CD4-positive, alpha-beta T cell (primary cell): ENCODE data around the gene ADGRA1. TPM values are rescaled to one million over a fixed set of nuclear protein-coding genes. Genes with fewer than 3 reads are reported as not detected.
A peak's percentile ranks its signal among the peaks of the same experiment; 100 is the strongest.

Source experiments
- ATAC-seq: fragments of 200-7000 bp; cut with Tn5 transposase; one replicate; pipeline ENCODE4 v1.10.0; 2022; ENCODE audit warnings: mild to moderate bottlenecking; ENCODE audit not compliant: poor library complexity
- CTCF ChIA-PET: fragments of 350-600 bp; sonication (Branson Sonifier 250); formaldehyde crosslinking; loops from one replicate; lab custom pipeline; 2021; ENCODE audit warnings: antibody characterized with exemption, inconsistent platforms; lab: Charles Lee
- POLR2A ChIA-PET: fragments of 350-600 bp; sonication (Branson Sonifier 250); formaldehyde crosslinking; loops from one replicate; lab custom pipeline; 2021; ENCODE audit warnings: antibody characterized with exemption, inconsistent platforms; lab: Charles Lee
- DNase-seq, 14 experiments: peaks; one replicate each; pipeline ENCODE4 v3.0.0-alpha.2; 2013 to 2020; ENCODE audit warnings: mixed read lengths in 2 of 14
- H3K27ac ChIP-seq, 2 donors: one replicate each; pipeline versions ENCODE4 v1.5.1 to v1.7.0; 2013; ENCODE audit warnings: low read length in 2 of 2, low read depth in 1 of 2, mild to moderate bottlenecking in 1 of 2
- H3K27me3 ChIP-seq, 2 experiments: 1 replicate in 1 of 2; 2 replicates in 1 of 2; pipeline versions ENCODE4 v1.6.1 to v1.7.0; 2013; ENCODE audit warnings: low read length in 2 of 2, control low read depth in 1 of 2, mild to moderate bottlenecking in 1 of 2, moderate library complexity in 1 of 2; ENCODE audit not compliant: insufficient read depth in 2 of 2, control insufficient read depth in 1 of 2
- H3K36me3 ChIP-seq: one replicate; pipeline ENCODE4 v1.6.1; 2013; ENCODE audit warnings: low read length, control low read depth; ENCODE audit not compliant: insufficient read depth
- H3K4me1 ChIP-seq: one replicate; pipeline ENCODE4 v1.6.1; 2013; ENCODE audit warnings: low read length, control low read depth; ENCODE audit not compliant: insufficient read depth
- H3K4me3 ChIP-seq: one replicate; pipeline ENCODE4 v1.5.1; 2013; ENCODE audit warnings: mild to moderate bottlenecking, low read length, moderate library complexity
- H3K9me3 ChIP-seq, 2 experiments: 1 replicate in 1 of 2; 2 replicates in 1 of 2; pipeline versions ENCODE4 v1.6.1 to v1.7.0; 2013; ENCODE audit warnings: low read length in 2 of 2, mild to moderate bottlenecking in 2 of 2, control low read depth in 1 of 2, moderate library complexity in 1 of 2; ENCODE audit not compliant: control insufficient read depth in 1 of 2, insufficient read depth in 1 of 2
- H3K27ac Mint-ChIP-seq: one replicate; pipeline ENCODE4 v1.8.0; 2020; ENCODE audit warnings: mixed read lengths
- H3K27me3 Mint-ChIP-seq: one replicate; pipeline ENCODE4 v1.8.0; 2021; ENCODE audit warnings: mixed read lengths
- H3K36me3 Mint-ChIP-seq: one replicate; pipeline ENCODE4 v1.8.0; 2021; ENCODE audit warnings: low read depth, mixed read lengths
- H3K4me1 Mint-ChIP-seq: one replicate; pipeline ENCODE4 v1.8.0; 2021; ENCODE audit warnings: low read depth, mixed read lengths
- H3K4me3 Mint-ChIP-seq: one replicate; pipeline ENCODE4 v1.8.0; 2020; ENCODE audit warnings: mild to moderate bottlenecking, mixed read lengths
- H3K9me3 Mint-ChIP-seq: one replicate; pipeline ENCODE4 v1.8.0; 2020; ENCODE audit warnings: mixed read lengths
- CTCF ChIP-seq: fragments of 200-600 bp; IDR thresholded peaks from one replicate; pipeline ENCODE4 v1.8.0; 2022; ENCODE audit warnings: antibody characterized with exemption, mild to moderate bottlenecking
- intact Hi-C, 2 experiments: fragments of 100-400 bp; cut with DNase I in 1 of 2; cut with micrococcal nuclease in 1 of 2; formaldehyde crosslinking; loops; one replicate each; pipeline versions ENCODE4 v1.15.1 to v1.9.0; 2023 to 2025; cut with DNase I, micrococcal nuclease
- total RNA-seq, 174 experiments: library from RNA in 2 of 174; stranded (reverse) in 2 of 174; gene quantifications; one replicate each; pipeline ENCODE4 v1.2.3 and lab custom pipeline; 2021 to 2026

The ADGRA1 gene
- total RNA-seq, 2 experiments from 2014 or later: not detected

- Mint-ChIP-seq H3K27ac (no peak overlapping the region), H3K27me3 (peaks cover 1% of the 10 kb centered on the region), H3K9me3 (no peaks in the 10 kb centered on the region), H3K4me1 (no peaks in the 10 kb centered on the region), H3K36me3 (no peaks in the 10 kb centered on the region), H3K4me3 (no peak overlapping the region)
- ChIA-PET POLR2A (no interaction called here), CTCF (no interaction called here)
- Histone ChIP-seq H3K4me1 (no peaks in the 10 kb centered on the region), H3K9me3 (peaks cover 0 to 37% of the 10 kb centered on the region in 2 experiments), H3K4me3 (no peak overlapping the region), H3K27me3 (peaks cover 0 to 3% of the 10 kb centered on the region in 2 experiments), H3K27ac (no peak overlapping the region), H3K36me3 (no peaks in the 10 kb centered on the region)
- TF ChIP-seq CTCF: no peak
- peak in 2 of 14 experiments; percentile 6 to 30 for DNase-seq
- ATAC-seq: no peak
- intact Hi-C loops: no loop called here
Measured at GRCh38 chr10:133131053-133131452, 43.3 kb downstream of the ADGRA1 start.

DNA sequence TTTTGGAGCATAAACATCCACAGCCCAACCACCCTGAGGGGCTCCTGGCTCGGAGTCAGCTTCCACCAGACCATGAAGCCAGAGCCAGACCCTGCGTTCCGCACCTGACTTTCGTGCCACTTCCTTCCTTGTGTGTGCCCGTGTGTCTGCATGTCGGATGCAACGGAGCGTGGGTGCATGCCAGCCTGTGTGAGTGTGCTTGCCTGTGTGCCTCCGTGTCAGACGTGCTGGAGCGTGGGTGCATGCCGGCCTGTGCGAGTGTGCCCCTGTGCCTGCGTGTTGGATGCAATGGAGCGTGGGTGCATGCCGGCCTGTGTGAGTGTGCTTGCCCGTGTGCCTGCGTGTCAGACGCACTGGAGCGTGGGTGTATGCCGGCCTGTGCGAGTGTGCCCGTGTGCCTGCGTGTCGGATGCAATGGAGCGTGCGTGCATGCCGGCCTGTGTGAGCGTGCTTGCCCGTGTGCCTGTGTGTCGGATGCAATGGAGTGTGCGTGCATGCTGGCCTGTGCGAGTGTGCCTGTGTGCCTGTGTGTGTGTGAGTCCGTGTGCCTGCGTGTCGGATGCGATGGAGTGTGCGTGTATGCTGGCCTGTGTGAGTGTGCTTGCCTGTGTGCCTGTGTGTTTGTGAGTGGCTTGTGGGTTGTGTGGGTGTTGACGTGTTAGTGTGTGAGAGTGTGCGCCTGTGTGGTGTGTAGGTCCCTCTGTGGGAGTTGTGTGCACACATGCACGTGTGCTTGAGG is 44.2 kb downstream of the ADGRA1 start:
- H3K4me1 Mint-ChIP-seq: no peaks in the 10 kb centered on the region
- POLR2A ChIA-PET: no interaction called here
- CTCF ChIA-PET: no interaction called here

DNA sequence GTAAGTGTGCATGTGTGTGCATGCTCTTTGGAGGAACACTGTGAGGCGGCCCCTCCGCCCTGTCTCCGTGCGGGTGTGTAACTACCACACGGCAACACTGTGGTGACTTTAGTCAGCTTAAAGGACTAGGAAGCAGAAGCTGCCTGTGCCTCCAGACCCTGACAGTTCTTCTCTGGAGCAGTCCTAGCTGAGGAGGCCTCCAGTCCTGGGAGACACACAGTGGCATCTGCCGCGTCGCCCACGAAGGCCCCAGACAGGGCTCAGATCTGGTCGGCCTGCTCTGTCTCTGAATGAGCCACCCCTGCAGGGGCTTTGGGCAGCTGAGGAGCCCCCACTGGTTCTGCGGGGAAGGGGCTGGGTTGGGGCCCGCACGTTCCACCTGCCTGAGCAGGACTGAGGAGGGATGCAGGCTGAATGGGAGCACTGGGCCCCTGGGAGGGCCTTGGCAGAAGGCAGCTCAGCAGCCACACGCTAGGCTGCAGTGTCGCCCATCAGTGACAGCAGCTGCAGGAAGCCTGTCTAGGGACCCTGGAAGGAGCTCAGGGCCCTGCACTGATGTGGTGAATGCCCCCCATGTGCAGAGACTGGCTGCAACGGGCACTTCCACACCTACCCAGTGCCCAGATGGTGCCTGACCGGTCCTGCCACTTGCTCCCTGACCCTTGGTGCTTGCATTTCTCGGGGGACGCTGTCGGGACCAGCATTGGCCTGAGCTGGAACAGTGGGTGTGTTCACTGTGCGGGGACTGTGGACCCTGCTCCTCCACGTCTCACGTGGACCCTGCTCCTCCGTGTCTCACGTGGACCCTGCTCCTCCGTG is 45.0 kb downstream of the ADGRA1 start:
- Mint-ChIP-seq H3K4me1 (no peaks in the 10 kb centered on the region), H3K4me3 (no peak overlapping the region), H3K27ac (no peak overlapping the region), H3K36me3 (no peaks in the 10 kb centered on the region), H3K9me3 (no peaks in the 10 kb centered on the region), H3K27me3 (no peaks in the 10 kb centered on the region)
- DNase-seq: peak in 2 of 14 experiments; percentile 4 to 27
- CTCF ChIA-PET: no interaction called here
- POLR2A ChIA-PET: no interaction called here
- Histone ChIP-seq H3K36me3 (no peaks in the 10 kb centered on the region), H3K9me3 (peaks cover 0 to 25% of the 10 kb centered on the region in 2 experiments), H3K27ac (no peak overlapping the region), H3K4me3 (no peak overlapping the region), H3K4me1 (no peaks in the 10 kb centered on the region), H3K27me3 (no peaks in the 10 kb centered on the region)
- no peak for TF ChIP-seq CTCF
- intact Hi-C loops: no loop called here
- no peak for ATAC-seq

More for the DNA sequence above, 44.2 kb downstream of the ADGRA1 start:
- Mint-ChIP-seq H3K4me3 (no peak overlapping the region), H3K27me3 (no peaks in the 10 kb centered on the region), H3K36me3 (no peaks in the 10 kb centered on the region), H3K27ac (no peak overlapping the region), H3K9me3 (no peaks in the 10 kb centered on the region)
- no peak overlapping the region for H3K27ac ChIP-seq
- intact Hi-C loops: no loop called here
- ATAC-seq (no peak), DNase-seq (peak in 1 of 14 experiments; percentile 10)
- TF ChIP-seq CTCF: no peak
- H3K27me3 ChIP-seq: no peaks in the 10 kb centered on the region
- no peaks in the 10 kb centered on the region for H3K4me1 ChIP-seq
- peaks cover 0 to 30% of the 10 kb centered on the region in 2 experiments for H3K9me3 ChIP-seq
- no peaks in the 10 kb centered on the region for H3K36me3 ChIP-seq
- H3K4me3 ChIP-seq: no peak overlapping the region
